Activated gamma-delta T cell (primary cell): Measurements from ENCODE around the gene IL15.

Experiments
- DNase-seq: peaks from one replicate; lab custom pipeline; 2025; lab: John Stamatoyannopoulos, UW

The IL15 gene

GRCh38 chr4:141782205-141782604 lies 145.8 kb downstream of the IL15 start:
- no peak for DNase-seq
